Activated T-cell treated with anti-CD3 and anti-CD28 coated beads, Interleukin-2, amount 50 U/mL, for 4 hours (primary cell): Measurements from ENCODE around the gene PRKAA1. TPM values are rescaled to one million over a fixed set of nuclear protein-coding genes. Genes with fewer than 3 reads are reported as not detected.

Experiments
- total RNA-seq, 3 donors: library from RNA; stranded (reverse); gene quantifications; one replicate each; pipeline ENCODE4 v1.2.1, GENCODE V29; 2021

PRKAA1 gene
- total RNA-seq, 3 donors from 2014 or later = 48.6 to 51.4 (median 50.3) TPM

Other genes with a start within 250 kb of the PRKAA1 start
- 100 to 1,000 TPM; 115 to 188 (median 173) TPM for gene PTGER4, start 118.5 kb downstream of the PRKAA1 start, total RNA-seq
- gene TTC33, start 42.4 kb downstream of the PRKAA1 start, total RNA-seq = 10 to 100 TPM; 14.6 to 20.9 (median 15.9) TPM
- gene RPL37, start 36.8 kb upstream of the PRKAA1 start, total RNA-seq = 1,000 to 10,000 TPM; 1,753 to 1,834 (median 1,793) TPM
- gene CARD6, start 43.0 kb upstream of the PRKAA1 start, total RNA-seq = 1 to 10 TPM in 1 of 3 donors, under 1 TPM in 2; 0.76 to 1.7 (median 0.84) TPM
- 1 to 10 TPM in 1 of 3 donors, under 1 TPM in 2; 0.54 to 1.7 (median 0.63) TPM for gene C7, start 111.1 kb upstream of the PRKAA1 start, total RNA-seq